GM18861 (cell line): ENCODE data around the gene KCNG1.
"Not testable (repeated sequence)": the region's sequence is repeated elsewhere in the genome, so short reads cannot be mapped to it uniquely, and the experiment has no call there.

Experiments used
- ATAC-seq: cut with Tn5 transposase; IDR thresholded peaks from one replicate; pipeline ENCODE4 v1.9.1; 2021; ENCODE audit not compliant: unreplicated experiment

Gene KCNG1

GRCh38 chr20:51022803-51023616 lies at the start of gene KCNG1:
KCNG1 (minus strand) TSS chr20:51023107; CDS start chr20:51010338, 12,769 bp downstream.
- no peak for ATAC-seq

- no peak for ATAC-seq
Observed at GRCh38 chr20:51070621-51071020, 47.7 kb upstream of the KCNG1 start.

GRCh38 chr20:51067792-51068191 lies 44.9 kb upstream of the KCNG1 start:
- ATAC-seq = no peak

GRCh38 chr20:51065615-51066014 lies 42.7 kb upstream of the KCNG1 start:
- no peak for ATAC-seq

GRCh38 chr20:51064137-51064536 lies 41.2 kb upstream of the KCNG1 start:
- no peak for ATAC-seq

GRCh38 chr20:51062065-51062464 lies 39.2 kb upstream of the KCNG1 start:
- ATAC-seq = no peak

GRCh38 chr20:51061418-51062045 lies 38.6 kb upstream of the KCNG1 start:
- ATAC-seq = no peak

- no peak for ATAC-seq
Observed at GRCh38 chr20:51060301-51060700, 37.4 kb upstream of the KCNG1 start.

GRCh38 chr20:51059862-51060261 lies 37.0 kb upstream of the KCNG1 start:
- ATAC-seq = no peak

GRCh38 chr20:51058017-51058416 lies 35.1 kb upstream of the KCNG1 start:
- no peak for ATAC-seq

GRCh38 chr20:51054233-51054632 lies 31.3 kb upstream of the KCNG1 start:
- no peak for ATAC-seq

GRCh38 chr20:51050531-51051075 lies 27.7 kb upstream of the KCNG1 start:
- no peak for ATAC-seq

- ATAC-seq = no peak
Observed at GRCh38 chr20:51046021-51046985, 23.4 kb upstream of the KCNG1 start.

GRCh38 chr20:51045492-51045891 lies 22.6 kb upstream of the KCNG1 start:
- ATAC-seq = not testable (repeated sequence)

- no peak for ATAC-seq
Observed at GRCh38 chr20:51044796-51045195, 21.9 kb upstream of the KCNG1 start.

- no peak for ATAC-seq
Observed at GRCh38 chr20:51043811-51044210, 20.9 kb upstream of the KCNG1 start.

GRCh38 chr20:51042657-51043247 lies 19.8 kb upstream of the KCNG1 start:
- no peak for ATAC-seq

GRCh38 chr20:51042064-51042463 lies 19.2 kb upstream of the KCNG1 start:
- no peak for ATAC-seq

- no peak for ATAC-seq
Observed at GRCh38 chr20:51037532-51038115, 14.7 kb upstream of the KCNG1 start.

- ATAC-seq = no peak
Observed at GRCh38 chr20:51036827-51037531, 14.1 kb upstream of the KCNG1 start.
